Occipital lobe (tissue), 2 donors: ENCODE results near the gene TEX26. TPM values are rescaled to one million over a fixed set of nuclear protein-coding genes. Genes with fewer than 3 reads are reported as not detected.

Source experiments
- DNase-seq: peaks from one replicate; lab custom pipeline; 2025; lab: John Stamatoyannopoulos, UW
- total RNA-seq: library from RNA; depleted of rRNA; stranded (reverse); fragments of >200 nt; gene quantifications from one replicate; pipeline ENCODE4 v1.2.3, GENCODE V29; 2014

TEX26 gene
- total RNA-seq, 1 donor from 2014 or later: 2.3 TPM

GRCh38 chr13:31011901-31012654, 79.6 kb downstream of the TEX26 start:
- no peak for DNase-seq

GRCh38 chr13:31012655-31013024, 80.2 kb downstream of the TEX26 start:
- no peak for DNase-seq

GRCh38 chr13:31014456-31014855, 82.0 kb downstream of the TEX26 start:
- DNase-seq: no peak

- DNase-seq: no peak
These were observed 82.7 kb downstream of the TEX26 start for GRCh38 chr13:31015199-31015598.

GRCh38 chr13:31016342-31017325, 84.2 kb downstream of the TEX26 start:
- DNase-seq: no peak

GRCh38 chr13:31018511-31018910, 86.1 kb downstream of the TEX26 start:
- no peak for DNase-seq

GRCh38 chr13:31020996-31021395, 88.5 kb downstream of the TEX26 start:
- no peak for DNase-seq

GRCh38 chr13:31022288-31022895, 89.9 kb downstream of the TEX26 start:
- peak; percentile 5 for DNase-seq

- DNase-seq: no peak
These were observed 90.6 kb downstream of the TEX26 start for GRCh38 chr13:31022928-31023530.

Other genes with a start within 250 kb of the TEX26 start
- 2.5 TPM for gene ALOX5AP, start 197.1 kb upstream of the TEX26 start, total RNA-seq
- 0.78 TPM for gene MEDAG, start 26.4 kb upstream of the TEX26 start, total RNA-seq
- gene HSPH1, start 229.2 kb downstream of the TEX26 start, total RNA-seq: 95.0 TPM